Sigmoid colon (tissue), 7 donors: Measurements from ENCODE around the gene ELOVL5. TPM values are rescaled to one million over a fixed set of nuclear protein-coding genes. Genes with fewer than 3 reads are reported as not detected.

Source experiments
- DNase-seq: peaks from one replicate; pipeline ENCODE4 v3.0.0-alpha.2; 2019
- H3K27ac ChIP-seq, 4 donors: fragments of 200-600 bp; sonication (generic); one replicate each; pipeline ENCODE4 v1.5.1; 2016 to 2019; ENCODE audit warnings: mild to moderate bottlenecking in 1 of 4
- H3K27me3 ChIP-seq, 3 donors: fragments of 200-600 bp; sonication (generic); one replicate each; pipeline ENCODE4 v1.5.1; 2019; ENCODE audit warnings: mild to moderate bottlenecking in 1 of 3
- H3K36me3 ChIP-seq, 4 donors: fragments of 200-600 bp; sonication (generic); one replicate each; pipeline ENCODE4 v1.5.1; 2016 to 2019
- H3K4me1 ChIP-seq, 4 donors: fragments of 200-600 bp; sonication (generic); one replicate each; pipeline ENCODE4 v1.5.1; 2017 to 2019
- H3K4me3 ChIP-seq, 4 donors: fragments of 200-600 bp; sonication (generic); one replicate each; pipeline ENCODE4 v1.5.1; 2017 to 2019; ENCODE audit warnings: mild to moderate bottlenecking in 2 of 4, moderate library complexity in 1 of 4
- H3K9me3 ChIP-seq, 4 donors: fragments of 200-600 bp in 3 of 4; sonication (generic) in 3 of 4; one replicate each; pipeline versions ENCODE4 v1.5.1 to v1.6.1; 2013 to 2019
- EP300 ChIP-seq, 4 donors: sonication (generic); formaldehyde crosslinking; IDR thresholded peaks; one replicate each; pipeline ENCODE4 v1.6.1; 2017; ENCODE audit warnings: antibody characterized with exemption in 4 of 4
- POLR2A ChIP-seq, 2 donors: fragments of 450-650 bp; IDR thresholded peaks; one replicate each; pipeline ENCODE4 v1.6.1; 2016; ENCODE audit warnings: antibody characterized with exemption in 2 of 2, mild to moderate bottlenecking in 2 of 2, moderate library complexity in 2 of 2
- POLR2AphosphoS5 ChIP-seq, 4 donors: sonication (generic); formaldehyde crosslinking; IDR thresholded peaks; one replicate each; pipeline ENCODE4 v1.6.1; 2017; ENCODE audit warnings: antibody characterized with exemption in 4 of 4
- WGBS, 2 donors: extraction: QIAGEN DNeasy Blood & Tissue Kit; methylation state at CpG; one replicate each; pipeline ENCODE4 v1.1.7; 2013; 5-methylcytosine and 5-hydroxymethylcytosine counted together
- intact Hi-C: fragments of 100-400 bp; cut with DNase I; formaldehyde crosslinking; loops from one replicate; pipeline ENCODE4 v1.15.1; 2023
- polyA plus RNA-seq, 3 donors: library from polyadenylated mRNA; stranded (reverse); fragments of 200-250 nt; gene quantifications; one replicate each; pipeline ENCODE4 v1.2.3, GENCODE V29; 2013
- total RNA-seq, 4 donors: library from RNA; depleted of rRNA; stranded (reverse); fragments of >200 nt; gene quantifications; one replicate each; pipeline ENCODE4 v1.1.0, GENCODE V29; 2016
- TF ChIP-seq, protein P1 (sequence below), 4 experiments: fragments of 450-650 bp in 3 of 4; fragments of 200-600 bp in 1 of 4; IDR thresholded peaks; one replicate each; pipeline ENCODE4 v1.5.1; 2016 to 2019; ENCODE audit warnings: antibody characterized with exemption in 4 of 4, mild to moderate bottlenecking in 3 of 4, moderate library complexity in 2 of 4
- donor health status: healthy with polysubstance abuse.
- donor health status: Bipolar disorder and iron deficiency.
- donor health status: healthy.

The ELOVL5 gene
- total and polyA plus RNA-seq, 7 donors, result 7.2 to 73.8 (median 54.3) TPM

- intact Hi-C loops, result loop anchor here (10.0 kb wide), 1 partner anchor 122 kb away; no protein-coding TSS in a partner anchor
- H3K27ac ChIP-seq, result no peak overlapping the region
- H3K36me3 ChIP-seq, result peaks cover 0 to 19% (median 0%) of the 10 kb centered on the region in 4 donors
- DNase-seq, result no peak
- peaks cover 0 to 36% (median 32%) of the 10 kb centered on the region in 4 donors for H3K4me1 ChIP-seq
- no peak for TF ChIP-seq EP300 (IDR thresholded peaks at IDR 0.05)
- no peak for TF ChIP-seq POLR2A (IDR thresholded peaks at IDR 0.05)
- TF ChIP-seq, protein P1, sequence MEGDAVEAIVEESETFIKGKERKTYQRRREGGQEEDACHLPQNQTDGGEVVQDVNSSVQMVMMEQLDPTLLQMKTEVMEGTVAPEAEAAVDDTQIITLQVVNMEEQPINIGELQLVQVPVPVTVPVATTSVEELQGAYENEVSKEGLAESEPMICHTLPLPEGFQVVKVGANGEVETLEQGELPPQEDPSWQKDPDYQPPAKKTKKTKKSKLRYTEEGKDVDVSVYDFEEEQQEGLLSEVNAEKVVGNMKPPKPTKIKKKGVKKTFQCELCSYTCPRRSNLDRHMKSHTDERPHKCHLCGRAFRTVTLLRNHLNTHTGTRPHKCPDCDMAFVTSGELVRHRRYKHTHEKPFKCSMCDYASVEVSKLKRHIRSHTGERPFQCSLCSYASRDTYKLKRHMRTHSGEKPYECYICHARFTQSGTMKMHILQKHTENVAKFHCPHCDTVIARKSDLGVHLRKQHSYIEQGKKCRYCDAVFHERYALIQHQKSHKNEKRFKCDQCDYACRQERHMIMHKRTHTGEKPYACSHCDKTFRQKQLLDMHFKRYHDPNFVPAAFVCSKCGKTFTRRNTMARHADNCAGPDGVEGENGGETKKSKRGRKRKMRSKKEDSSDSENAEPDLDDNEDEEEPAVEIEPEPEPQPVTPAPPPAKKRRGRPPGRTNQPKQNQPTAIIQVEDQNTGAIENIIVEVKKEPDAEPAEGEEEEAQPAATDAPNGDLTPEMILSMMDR (IDR thresholded peaks at IDR 0.05), result no peak
- TF ChIP-seq POLR2AphosphoS5 (IDR thresholded peaks at IDR 0.05), result no peak
- WGBS, 2 donors, result 83 to 85% methylated on average over 4 of the region's 4 CpGs
- H3K9me3 ChIP-seq, result no peaks in the 10 kb centered on the region
- H3K4me3 ChIP-seq, result no peak overlapping the region
- no peaks in the 10 kb centered on the region for H3K27me3 ChIP-seq
Measured at GRCh38 chr6:53297004-53297403, 51.7 kb downstream of the ELOVL5 start.

DNA sequence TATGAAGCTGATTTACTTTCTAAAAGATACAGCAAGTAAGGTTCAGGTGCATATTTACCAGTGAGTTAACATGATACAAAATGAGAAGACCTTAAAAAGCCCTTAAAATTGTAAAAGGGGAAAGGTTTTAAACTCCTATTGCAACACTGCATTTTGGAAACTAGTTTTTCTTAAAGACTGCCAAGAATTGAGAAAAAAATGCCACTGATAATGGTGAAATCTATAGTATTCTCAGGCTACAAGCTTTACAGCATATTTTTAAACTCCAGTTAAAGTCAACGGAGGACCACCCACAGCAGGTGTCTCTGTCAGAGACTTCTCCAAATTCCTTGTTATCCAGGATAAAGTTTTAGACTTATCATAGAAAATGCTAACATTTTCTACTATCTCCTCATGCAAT, 53.6 kb downstream of the ELOVL5 start:
- Histone ChIP-seq H3K27me3 (no peaks in the 10 kb centered on the region), H3K4me3 (no peak overlapping the region), H3K27ac (no peak overlapping the region), H3K36me3 (peaks cover 0 to 34% (median 0%) of the 10 kb centered on the region in 4 donors), H3K4me1 (peaks cover 0 to 23% (median 14%) of the 10 kb centered on the region in 4 donors), H3K9me3 (no peaks in the 10 kb centered on the region)
- TF ChIP-seq EP300 (IDR thresholded peaks at IDR 0.05) (no peak), POLR2A (IDR thresholded peaks at IDR 0.05) (no peak), POLR2AphosphoS5 (IDR thresholded peaks at IDR 0.05) (no peak)
- TF ChIP-seq, protein P1 (IDR thresholded peaks at IDR 0.05), result no peak
- 88 to 97% methylated on average over 1 of the region's 1 CpG for WGBS, 2 donors
- DNase-seq, result no peak
- intact Hi-C loops, result loop anchor here (10.0 kb wide), 1 partner anchor 120 kb away; no protein-coding TSS in a partner anchor

DNA sequence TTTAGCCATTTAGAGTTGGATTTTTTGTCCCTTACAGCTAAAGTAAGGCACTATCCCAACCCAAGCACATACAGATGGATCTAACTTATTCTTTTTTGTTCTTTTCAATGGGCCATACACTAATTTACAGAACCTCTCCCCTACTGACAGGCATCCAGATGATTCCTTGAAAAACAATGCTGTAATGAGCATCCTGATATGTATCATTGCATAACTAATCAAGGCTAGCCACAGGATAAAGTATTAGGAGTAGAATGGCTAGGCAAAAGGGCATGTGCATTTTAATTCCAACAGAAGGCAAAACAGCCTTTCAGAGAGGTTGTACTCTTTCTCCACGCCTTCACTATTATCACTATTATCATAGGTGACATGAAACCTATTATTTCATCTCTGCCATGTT, 54.1 kb downstream of the ELOVL5 start:
- no peak for DNase-seq
- TF ChIP-seq POLR2AphosphoS5 (IDR thresholded peaks at IDR 0.05) (no peak), EP300 (IDR thresholded peaks at IDR 0.05) (no peak), POLR2A (IDR thresholded peaks at IDR 0.05) (no peak)
- TF ChIP-seq, protein P1 (IDR thresholded peaks at IDR 0.05), result no peak
- Histone ChIP-seq H3K9me3 (no peaks in the 10 kb centered on the region), H3K36me3 (peaks cover 0 to 39% (median 0%) of the 10 kb centered on the region in 4 donors), H3K27ac (no peak overlapping the region), H3K4me1 (peaks cover 0 to 17% (median 9%) of the 10 kb centered on the region in 4 donors), H3K27me3 (no peaks in the 10 kb centered on the region), H3K4me3 (no peak overlapping the region)
- WGBS, 2 donors, result 98% methylated on average over 1 of the region's 1 CpG
- intact Hi-C loops, result loop anchor here (10.0 kb wide), 1 partner anchor 120 kb away; no protein-coding TSS in a partner anchor

DNA sequence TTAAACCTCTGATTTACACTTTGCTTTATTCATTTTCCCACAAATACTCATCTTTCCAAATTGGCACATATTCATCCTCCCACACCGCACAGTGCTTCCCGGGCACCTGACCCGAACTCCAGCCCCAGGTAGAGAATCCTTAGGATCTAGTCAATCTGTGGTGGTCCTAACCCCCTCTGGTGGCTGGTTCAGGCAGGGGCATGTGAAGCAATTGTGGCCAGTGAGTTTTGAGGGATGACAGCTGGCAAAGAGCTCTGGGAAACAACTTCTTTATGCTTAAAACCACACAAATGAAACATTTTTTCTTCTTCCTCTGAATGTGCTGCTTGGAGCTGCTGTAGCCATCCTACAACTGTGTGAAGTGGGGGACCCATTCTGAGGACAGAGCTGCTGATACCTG, 54.7 kb downstream of the ELOVL5 start:
- no peaks in the 10 kb centered on the region for H3K9me3 ChIP-seq
- no peak overlapping the region for H3K4me3 ChIP-seq
- H3K27ac ChIP-seq, result no peak overlapping the region
- intact Hi-C loops, result loop anchor here (10.0 kb wide), 1 partner anchor 119 kb away; no protein-coding TSS in a partner anchor
- peaks cover 0 to 12% (median 3%) of the 10 kb centered on the region in 4 donors for H3K4me1 ChIP-seq
- DNase-seq, result no peak
- 91 to 92% methylated on average over 3 of the region's 3 CpGs for WGBS, 2 donors
- TF ChIP-seq POLR2A (IDR thresholded peaks at IDR 0.05) (no peak), EP300 (IDR thresholded peaks at IDR 0.05) (no peak)
- TF ChIP-seq, protein P1 (IDR thresholded peaks at IDR 0.05), result peak in 2 of 4 experiments; percentile 30
- H3K27me3 ChIP-seq, result no peaks in the 10 kb centered on the region
- H3K36me3 ChIP-seq, result peaks cover 0 to 44% (median 0%) of the 10 kb centered on the region in 4 donors

DNA sequence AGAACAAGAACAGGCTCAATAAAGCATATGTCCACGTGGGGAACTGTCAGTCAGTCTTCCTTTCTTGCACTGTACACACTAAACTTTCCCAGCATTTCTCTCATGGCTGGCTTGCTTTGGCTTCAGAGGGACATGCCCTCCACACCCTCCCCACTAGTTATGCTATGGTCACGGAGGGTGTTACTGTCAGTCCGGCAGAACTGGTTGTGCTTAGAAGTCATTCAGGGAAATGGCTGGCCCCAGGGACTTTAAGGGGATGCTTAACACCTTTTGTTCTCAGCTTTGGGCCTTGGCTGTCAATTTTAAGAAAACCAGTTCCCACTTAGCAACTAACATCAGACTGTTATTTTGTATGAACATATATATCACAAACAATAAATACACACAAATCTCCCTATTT, 55.1 kb downstream of the ELOVL5 start:
- DNase-seq, result no peak
- TF ChIP-seq POLR2A (IDR thresholded peaks at IDR 0.05) (no peak), POLR2AphosphoS5 (IDR thresholded peaks at IDR 0.05) (no peak), EP300 (IDR thresholded peaks at IDR 0.05) (no peak)
- TF ChIP-seq, protein P1 (IDR thresholded peaks at IDR 0.05), result no peak
- 80 to 93% methylated on average over 3 of the region's 3 CpGs for WGBS, 2 donors

More for the DNA sequence above, 55.1 kb downstream of the ELOVL5 start:
- H3K9me3 ChIP-seq, result no peaks in the 10 kb centered on the region
- peaks cover 0 to 47% (median 0%) of the 10 kb centered on the region in 4 donors for H3K36me3 ChIP-seq
- intact Hi-C loops, result loop anchor here (10.0 kb wide), 1 partner anchor 119 kb away; no protein-coding TSS in a partner anchor
- peaks cover 0 to 8% (median 2%) of the 10 kb centered on the region in 4 donors for H3K4me1 ChIP-seq
- no peaks in the 10 kb centered on the region for H3K27me3 ChIP-seq
- no peak overlapping the region for H3K27ac ChIP-seq
- H3K4me3 ChIP-seq, result no peak overlapping the region
